Mesenchymal stem cell (in vitro differentiated cells and primary cell): ENCODE results near the gene GPHB5. TPM values are rescaled to one million over a fixed set of nuclear protein-coding genes. Genes with fewer than 3 reads are reported as not detected.

Experiments
- DNase-seq: peaks from one replicate; pipeline ENCODE4 v3.0.0-alpha.2; 2013
- H2AFZ ChIP-seq: one replicate; pipeline ENCODE4 v1.6.1; 2013; ENCODE audit warnings: low read depth, mild to moderate bottlenecking, control low read depth, inconsistent platforms, low read length, moderate library complexity
- H2AK5ac ChIP-seq: 2 replicates; pipeline ENCODE4 v1.6.1; 2013; ENCODE audit warnings: low read length, moderate library complexity, mild to moderate bottlenecking, inconsistent platforms; ENCODE audit not compliant: severe bottlenecking
- H2BK120ac ChIP-seq: one replicate; pipeline ENCODE4 v1.6.1; 2013; ENCODE audit warnings: low read depth, mild to moderate bottlenecking, inconsistent platforms, low read length, moderate library complexity
- H2BK12ac ChIP-seq, 2 experiments: one replicate each; pipeline ENCODE4 v1.6.1; 2013; ENCODE audit warnings: inconsistent platforms in 2 of 2, low read length in 2 of 2, mild to moderate bottlenecking in 2 of 2, moderate library complexity in 2 of 2, control low read depth in 1 of 2
- H2BK15ac ChIP-seq: one replicate; pipeline ENCODE4 v1.6.1; 2013; ENCODE audit warnings: mild to moderate bottlenecking, low read depth, inconsistent platforms; ENCODE audit not compliant: poor library complexity, severe bottlenecking
- H2BK5ac ChIP-seq: 2 replicates; pipeline ENCODE4 v1.6.1; 2013; ENCODE audit warnings: low read depth, mild to moderate bottlenecking, low read length, control low read depth, inconsistent platforms; ENCODE audit not compliant: poor library complexity, severe bottlenecking
- H3K14ac ChIP-seq, 2 experiments: one replicate each; pipeline ENCODE4 v1.6.1; 2013; ENCODE audit warnings: inconsistent platforms in 2 of 2, low read length in 2 of 2, control low read depth in 1 of 2, mild to moderate bottlenecking in 1 of 2, moderate library complexity in 1 of 2
- H3K18ac ChIP-seq, 2 experiments: one replicate each; pipeline ENCODE4 v1.6.1; 2013; ENCODE audit warnings: inconsistent platforms in 2 of 2, low read length in 2 of 2, control low read depth in 1 of 2, low read depth in 1 of 2, mild to moderate bottlenecking in 1 of 2
- H3K23ac ChIP-seq, 2 experiments: one replicate each; pipeline ENCODE4 v1.6.1; 2013; ENCODE audit warnings: inconsistent platforms in 2 of 2, low read length in 2 of 2, mild to moderate bottlenecking in 2 of 2, moderate library complexity in 2 of 2, control low read depth in 1 of 2
- H3K27ac ChIP-seq: 2 replicates; pipeline ENCODE4 v1.5.1; 2013; ENCODE audit warnings: mild to moderate bottlenecking, moderate library complexity, low read length, control low read depth, inconsistent platforms; ENCODE audit not compliant: poor library complexity, severe bottlenecking
- H3K27me3 ChIP-seq, 2 experiments: 2 replicates each; pipeline versions ENCODE4 v1.6.1 to v1.7.0; 2013; ENCODE audit warnings: low read length in 2 of 2, mild to moderate bottlenecking in 2 of 2, moderate library complexity in 2 of 2, control low read depth in 1 of 2, inconsistent platforms in 1 of 2; ENCODE audit not compliant: control insufficient read depth in 1 of 2, insufficient read depth in 1 of 2
- H3K36me3 ChIP-seq, 2 experiments: 2 replicates each; pipeline versions ENCODE4 v1.6.1 to v1.7.0; 2013; ENCODE audit warnings: low read length in 2 of 2, control low read depth in 1 of 2, inconsistent platforms in 1 of 2, low read depth in 1 of 2, mild to moderate bottlenecking in 1 of 2; ENCODE audit not compliant: insufficient read depth in 2 of 2, control insufficient read depth in 1 of 2
- H3K4ac ChIP-seq, 2 experiments: one replicate each; pipeline ENCODE4 v1.6.1; 2013; ENCODE audit warnings: inconsistent platforms in 2 of 2, low read length in 2 of 2, mild to moderate bottlenecking in 2 of 2, moderate library complexity in 2 of 2, control low read depth in 1 of 2, low read depth in 1 of 2
- H3K4me1 ChIP-seq: 2 replicates; pipeline ENCODE4 v1.6.1; 2013; ENCODE audit warnings: low read depth, low read length, control low read depth; ENCODE audit not compliant: control insufficient read depth, insufficient read depth
- H3K4me2 ChIP-seq: 2 replicates; pipeline ENCODE4 v1.6.1; 2013; ENCODE audit warnings: low read length, mild to moderate bottlenecking, inconsistent platforms; ENCODE audit not compliant: poor library complexity, severe bottlenecking
- H3K4me3 ChIP-seq, 2 experiments: 2 replicates each; pipeline versions ENCODE4 v1.5.1 to v1.7.0; 2013; ENCODE audit warnings: low read length in 2 of 2, mild to moderate bottlenecking in 2 of 2, control low read depth in 1 of 2, low read depth in 1 of 2; ENCODE audit not compliant: insufficient read depth in 1 of 2
- H3K79me1 ChIP-seq: replicated peaks from 2 replicates; pipeline ENCODE4 v1.6.1; 2013; ENCODE audit warnings: mild to moderate bottlenecking, control low read depth, low read length, inconsistent platforms; ENCODE audit not compliant: poor library complexity, severe bottlenecking
- H3K9ac ChIP-seq: 2 replicates; pipeline ENCODE4 v1.7.0; 2013; ENCODE audit warnings: mild to moderate bottlenecking, low read length, moderate library complexity
- H3K9me3 ChIP-seq: 2 replicates; pipeline ENCODE4 v1.7.0; 2013; ENCODE audit warnings: mild to moderate bottlenecking, low read length; ENCODE audit not compliant: control insufficient read depth
- H4K8ac ChIP-seq: one replicate; pipeline ENCODE4 v1.6.1; 2013; ENCODE audit warnings: inconsistent platforms, mild to moderate bottlenecking, low read length, moderate library complexity
- H4K91ac ChIP-seq: one replicate; pipeline ENCODE4 v1.6.1; 2013; ENCODE audit warnings: mild to moderate bottlenecking, low read length, inconsistent platforms
- WGBS: methylation state at CpG from one replicate; pipeline ENCODE4 v1.1.7; 2013; ENCODE audit warnings: mixed read lengths; 5-methylcytosine and 5-hydroxymethylcytosine counted together
- polyA plus RNA-seq, 2 experiments: library from polyadenylated mRNA; stranded (reverse); fragments of 200-250 nt; gene quantifications; one replicate each; pipeline ENCODE4 v1.2.3, GENCODE V29; 2013

The GPHB5 gene
- polyA plus RNA-seq (2013, experiment 1 of 2): not detected
- not detected for polyA plus RNA-seq (2013, experiment 2 of 2)

GRCh38 chr14:63318835-63319234 lies at the start of gene GPHB5:
Gene GPHB5 (minus strand): TSS chr14:63318935. CDS start chr14:63317849, 1,086 bp downstream.
- no peak for DNase-seq
- H4K8ac ChIP-seq: no peak within 1 kb of the TSS
- no peak within 1 kb of the TSS for H3K9ac ChIP-seq
- H2BK5ac ChIP-seq: no peak within 1 kb of the TSS
- no peak within 1 kb of the TSS for H3K14ac ChIP-seq
- no peaks in the 10 kb centered on the region for H3K4me1 ChIP-seq
- H3K27ac ChIP-seq: no peak within 1 kb of the TSS
- H3K27me3 ChIP-seq: peaks cover 6 to 11% of the 10 kb centered on the region in 2 experiments
- H3K4me2 ChIP-seq: no peak within 1 kb of the TSS
- no peaks in the 10 kb centered on the region for H3K79me1 ChIP-seq
- H3K4me3 ChIP-seq: no peak within 1 kb of the TSS
- no peak within 1 kb of the TSS for H3K23ac ChIP-seq
- no peak within 1 kb of the TSS for H3K4ac ChIP-seq
- no peak within 1 kb of the TSS for H2AK5ac ChIP-seq
- no peak within 1 kb of the TSS for H3K18ac ChIP-seq
- no peak within 1 kb of the TSS for H4K91ac ChIP-seq
- no peak within 1 kb of the TSS for H2BK12ac ChIP-seq
- H2BK120ac ChIP-seq: no peak within 1 kb of the TSS
- H3K36me3 ChIP-seq: no peaks in the 10 kb centered on the region
- H3K9me3 ChIP-seq: no peaks in the 10 kb centered on the region
- H2BK15ac ChIP-seq: no peak within 1 kb of the TSS
- H2AFZ ChIP-seq: no peak within 1 kb of the TSS

GRCh38 chr14:63367742-63368364 lies 49.1 kb upstream of the GPHB5 start:
- no peak overlapping the region for H3K23ac ChIP-seq
- H4K91ac ChIP-seq: no peak overlapping the region
- H2AK5ac ChIP-seq: no peak overlapping the region
- peaks cover 0 to 12% of the 10 kb centered on the region in 2 experiments for H3K36me3 ChIP-seq
- H3K9me3 ChIP-seq: no peaks in the 10 kb centered on the region
- H3K27ac ChIP-seq: no peak overlapping the region
- no peak overlapping the region for H2BK5ac ChIP-seq
- no peak overlapping the region for H2AFZ ChIP-seq
- no peak overlapping the region for H3K4me3 ChIP-seq
- H3K4me2 ChIP-seq: no peak overlapping the region
- DNase-seq: no peak
- H2BK120ac ChIP-seq: no peak overlapping the region
- peaks cover 3% of the 10 kb centered on the region for H3K79me1 ChIP-seq
- H3K27me3 ChIP-seq: no peaks in the 10 kb centered on the region
- H2BK12ac ChIP-seq: no peak overlapping the region
- H2BK15ac ChIP-seq: no peak overlapping the region
- H3K9ac ChIP-seq: no peak overlapping the region
- no peak overlapping the region for H3K4ac ChIP-seq
- no peak overlapping the region for H4K8ac ChIP-seq
- H3K4me1 ChIP-seq: no peaks in the 10 kb centered on the region
- H3K14ac ChIP-seq: no peak overlapping the region
- no peak overlapping the region for H3K18ac ChIP-seq

GRCh38 chr14:63362389-63362819 lies 43.7 kb upstream of the GPHB5 start:
- Histone ChIP-seq H3K4ac (no peak overlapping the region), H4K91ac (no peak overlapping the region), H3K14ac (no peak overlapping the region), H2AFZ (no peak overlapping the region), H2AK5ac (no peak overlapping the region), H3K79me1 (peaks cover 2% of the 10 kb centered on the region), H2BK120ac (no peak overlapping the region), H3K4me3 (no peak overlapping the region), H4K8ac (no peak overlapping the region), H3K27me3 (peaks cover 0 to 3% of the 10 kb centered on the region in 2 experiments), H3K4me1 (no peaks in the 10 kb centered on the region), H3K27ac (no peak overlapping the region), H3K4me2 (no peak overlapping the region), H2BK5ac (no peak overlapping the region), H3K9ac (no peak overlapping the region), H2BK15ac (no peak overlapping the region), H3K36me3 (peaks cover 0 to 3% of the 10 kb centered on the region in 2 experiments), H2BK12ac (no peak overlapping the region), H3K18ac (no peak overlapping the region), H3K9me3 (no peaks in the 10 kb centered on the region), H3K23ac (no peak overlapping the region)
- WGBS: 51% methylated on average over 8 of the region's 8 CpGs
- no peak for DNase-seq

GRCh38 chr14:63361790-63362189 lies 43.1 kb upstream of the GPHB5 start:
- Histone ChIP-seq H3K27ac (no peak overlapping the region), H4K8ac (no peak overlapping the region), H2BK15ac (no peak overlapping the region), H3K36me3 (peaks cover 0 to 3% of the 10 kb centered on the region in 2 experiments), H2BK12ac (no peak overlapping the region), H3K9ac (no peak overlapping the region), H3K9me3 (no peaks in the 10 kb centered on the region), H3K4me1 (no peaks in the 10 kb centered on the region), H3K14ac (no peak overlapping the region), H4K91ac (no peak overlapping the region), H2BK5ac (no peak overlapping the region), H3K4ac (no peak overlapping the region), H2BK120ac (no peak overlapping the region), H3K18ac (no peak overlapping the region), H3K23ac (no peak overlapping the region), H3K4me2 (no peak overlapping the region), H2AFZ (no peak overlapping the region), H3K27me3 (peaks cover 0 to 3% of the 10 kb centered on the region in 2 experiments), H2AK5ac (no peak overlapping the region), H3K4me3 (no peak overlapping the region), H3K79me1 (no peaks in the 10 kb centered on the region)
- no peak for DNase-seq
- 96% methylated on average over 3 of the region's 4 CpGs for WGBS
